Neutrophil (primary cell): ENCODE results near the gene DNAJC5G.
"Not testable (repeated sequence)": the region's sequence is repeated elsewhere in the genome, so short reads cannot be mapped to it uniquely, and the experiment has no call there.

Source experiments
- H3K27ac ChIP-seq: fragments of 200-600 bp; sonication (generic); 2 replicates; pipeline ENCODE4 v1.5.1; 2016; ENCODE audit warnings: mild to moderate bottlenecking, moderate library complexity
- H3K27me3 ChIP-seq: fragments of 200-600 bp; sonication (generic); 2 replicates; pipeline ENCODE4 v1.6.0; 2016; ENCODE audit warnings: mild to moderate bottlenecking
- H3K36me3 ChIP-seq: fragments of 200-600 bp; sonication (generic); 2 replicates; pipeline ENCODE4 v1.5.1; 2017
- H3K4me1 ChIP-seq, 2 experiments: fragments of 200-600 bp in 1 of 2; sonication (generic) in 1 of 2; 1 replicate in 1 of 2; 2 replicates in 1 of 2; pipeline versions ENCODE4 v1.5.1 to v1.6.1; 2013 to 2016; ENCODE audit warnings: low read depth in 1 of 2, low read length in 1 of 2, mild to moderate bottlenecking in 1 of 2, moderate library complexity in 1 of 2; ENCODE audit not compliant: control insufficient read depth in 1 of 2, insufficient read depth in 1 of 2
- H3K4me3 ChIP-seq, 2 experiments: fragments of 200-600 bp in 1 of 2; sonication (generic) in 1 of 2; 1 replicate in 1 of 2; 2 replicates in 1 of 2; pipeline ENCODE4 v1.5.1; 2013 to 2016; ENCODE audit warnings: low read depth in 1 of 2, low read length in 1 of 2, mild to moderate bottlenecking in 1 of 2, moderate library complexity in 1 of 2
- H3K9me3 ChIP-seq: fragments of 200-600 bp; sonication (generic); 2 replicates; pipeline ENCODE4 v1.5.1; 2016
- CTCF ChIP-seq: fragments of 200-600 bp; sonication (generic); IDR thresholded peaks from 2 replicates; pipeline ENCODE4 v1.5.1; 2016; ENCODE audit warnings: antibody characterized with exemption

The DNAJC5G gene

GRCh38 chr2:27296481-27296880 is 21.2 kb downstream of the DNAJC5G start:
- Histone ChIP-seq H3K36me3 (no peaks in the 10 kb centered on the region), H3K4me1 (peaks cover 0 to 4% of the 10 kb centered on the region in 2 experiments), H3K27me3 (peaks cover 12% of the 10 kb centered on the region), H3K27ac (no peak overlapping the region), H3K4me3 (no peak overlapping the region), H3K9me3 (no peaks in the 10 kb centered on the region)
- no peak for TF ChIP-seq CTCF

GRCh38 chr2:27297195-27297594 is 22.0 kb downstream of the DNAJC5G start:
- no peak overlapping the region for H3K27ac ChIP-seq
- no peak for TF ChIP-seq CTCF
- no peak overlapping the region for H3K4me3 ChIP-seq
- no peaks in the 10 kb centered on the region for H3K36me3 ChIP-seq
- peaks cover 5% of the 10 kb centered on the region for H3K27me3 ChIP-seq
- peaks cover 0 to 4% of the 10 kb centered on the region in 2 experiments for H3K4me1 ChIP-seq
- no peaks in the 10 kb centered on the region for H3K9me3 ChIP-seq

GRCh38 chr2:27298391-27299080 is 23.3 kb downstream of the DNAJC5G start:
- no peak overlapping the region for H3K4me3 ChIP-seq
- peaks cover 0 to 4% of the 10 kb centered on the region in 2 experiments for H3K4me1 ChIP-seq
- peaks cover 8% of the 10 kb centered on the region for H3K27me3 ChIP-seq
- no peaks in the 10 kb centered on the region for H3K9me3 ChIP-seq
- H3K36me3 ChIP-seq, result no peaks in the 10 kb centered on the region
- H3K27ac ChIP-seq, result no peak overlapping the region
- TF ChIP-seq CTCF, result no peak

GRCh38 chr2:27300606-27301005 is 25.4 kb downstream of the DNAJC5G start:
- peaks cover 22% of the 10 kb centered on the region for H3K27me3 ChIP-seq
- H3K36me3 ChIP-seq, H3K4me3 ChIP-seq, H3K9me3 ChIP-seq, H3K4me1 ChIP-seq, H3K27ac ChIP-seq: not testable (repeated sequence)

- peaks cover 49% of the 10 kb centered on the region for H3K27me3 ChIP-seq
- H3K27ac ChIP-seq, result no peak overlapping the region
- peaks cover 5% of the 10 kb centered on the region for H3K36me3 ChIP-seq
- H3K4me1 ChIP-seq, result peaks cover 0 to 3% of the 10 kb centered on the region in 2 experiments
- H3K9me3 ChIP-seq, result no peaks in the 10 kb centered on the region
- peak overlapping the region in 1 of 2 experiments; percentile 22 for H3K4me3 ChIP-seq
- TF ChIP-seq CTCF, result peak; percentile 75
Measured at GRCh38 chr2:27303093-27304025, 28.1 kb downstream of the DNAJC5G start.
